Liver (tissue), 3 donors: ENCODE measurements around the gene C10orf105.

Experiments
- JUND ChIP-seq, 2 donors: IDR thresholded peaks; 2 replicates each; pipeline ENCODE4 v1.6.1; 2016; ENCODE audit warnings: antibody characterized with exemption in 2 of 2
- RAD21 ChIP-seq, 2 donors: IDR thresholded peaks; 2 replicates each; pipeline ENCODE4 v1.6.1; 2016; ENCODE audit warnings: antibody characterized with exemption in 2 of 2, mild to moderate bottlenecking in 2 of 2
- TAF1 ChIP-seq: conservative IDR thresholded peaks from 2 replicates; pipeline ENCODE4 v1.6.1; 2016; ENCODE audit warnings: antibody characterized with exemption, mild to moderate bottlenecking
- TF ChIP-seq, protein P1 (sequence below): fragments of 150-350 bp; IDR thresholded peaks from 2 replicates; pipeline ENCODE4 v1.5.1; 2017; ENCODE audit warnings: improper control_type of control experiment, low read depth, low read length; ENCODE audit not compliant: missing input control
- TF ChIP-seq, protein P2 (sequence below): IDR thresholded peaks from 2 replicates; pipeline ENCODE4 v1.6.1; 2016; ENCODE audit warnings: antibody characterized with exemption, mild to moderate bottlenecking
- donor health status: healthy.
- donor health status: healthy.

DNA sequence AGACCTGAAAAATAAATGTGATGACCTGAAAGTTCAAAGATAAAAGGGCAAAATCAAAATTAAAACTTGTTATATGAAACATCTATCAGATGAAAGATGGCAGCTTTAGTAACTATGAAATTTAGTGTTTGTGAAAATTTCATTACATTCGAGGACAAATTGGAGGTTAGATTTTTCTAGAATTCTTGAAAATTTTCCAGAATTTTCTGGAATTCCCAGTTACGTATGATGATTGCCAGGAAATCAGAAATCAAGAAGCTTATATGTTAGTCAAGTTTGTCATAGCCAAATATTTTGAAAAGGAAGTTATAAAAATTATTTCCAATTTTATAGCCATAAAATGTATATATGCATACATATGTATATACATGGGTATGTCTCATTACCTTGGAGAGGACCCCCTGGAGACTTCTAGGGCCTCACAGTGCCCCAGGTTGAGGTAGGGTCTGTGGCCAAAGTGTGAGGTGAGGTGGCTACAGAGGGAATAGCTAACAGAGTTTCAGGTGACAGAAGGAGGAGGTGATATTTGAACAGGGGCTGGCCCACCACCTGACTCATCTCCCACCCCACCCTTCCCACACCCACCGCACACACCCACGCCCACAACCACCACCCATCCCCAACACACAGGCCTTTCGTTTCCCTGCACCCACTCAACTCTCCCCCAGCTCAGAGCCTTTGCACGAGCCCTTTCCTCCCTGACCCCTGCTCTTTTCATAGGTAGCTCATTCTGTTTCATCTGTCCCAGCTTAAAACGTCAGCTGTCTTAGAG is 21.5 kb downstream of the C10orf105 start:
- TF ChIP-seq, protein P1, sequence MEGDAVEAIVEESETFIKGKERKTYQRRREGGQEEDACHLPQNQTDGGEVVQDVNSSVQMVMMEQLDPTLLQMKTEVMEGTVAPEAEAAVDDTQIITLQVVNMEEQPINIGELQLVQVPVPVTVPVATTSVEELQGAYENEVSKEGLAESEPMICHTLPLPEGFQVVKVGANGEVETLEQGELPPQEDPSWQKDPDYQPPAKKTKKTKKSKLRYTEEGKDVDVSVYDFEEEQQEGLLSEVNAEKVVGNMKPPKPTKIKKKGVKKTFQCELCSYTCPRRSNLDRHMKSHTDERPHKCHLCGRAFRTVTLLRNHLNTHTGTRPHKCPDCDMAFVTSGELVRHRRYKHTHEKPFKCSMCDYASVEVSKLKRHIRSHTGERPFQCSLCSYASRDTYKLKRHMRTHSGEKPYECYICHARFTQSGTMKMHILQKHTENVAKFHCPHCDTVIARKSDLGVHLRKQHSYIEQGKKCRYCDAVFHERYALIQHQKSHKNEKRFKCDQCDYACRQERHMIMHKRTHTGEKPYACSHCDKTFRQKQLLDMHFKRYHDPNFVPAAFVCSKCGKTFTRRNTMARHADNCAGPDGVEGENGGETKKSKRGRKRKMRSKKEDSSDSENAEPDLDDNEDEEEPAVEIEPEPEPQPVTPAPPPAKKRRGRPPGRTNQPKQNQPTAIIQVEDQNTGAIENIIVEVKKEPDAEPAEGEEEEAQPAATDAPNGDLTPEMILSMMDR = no peak
- no peak for TF ChIP-seq JUND (IDR thresholded peaks at IDR 0.05)
- TF ChIP-seq TAF1 = no peak
- no peak for TF ChIP-seq RAD21 (IDR thresholded peaks at IDR 0.05)
- TF ChIP-seq, protein P2, sequence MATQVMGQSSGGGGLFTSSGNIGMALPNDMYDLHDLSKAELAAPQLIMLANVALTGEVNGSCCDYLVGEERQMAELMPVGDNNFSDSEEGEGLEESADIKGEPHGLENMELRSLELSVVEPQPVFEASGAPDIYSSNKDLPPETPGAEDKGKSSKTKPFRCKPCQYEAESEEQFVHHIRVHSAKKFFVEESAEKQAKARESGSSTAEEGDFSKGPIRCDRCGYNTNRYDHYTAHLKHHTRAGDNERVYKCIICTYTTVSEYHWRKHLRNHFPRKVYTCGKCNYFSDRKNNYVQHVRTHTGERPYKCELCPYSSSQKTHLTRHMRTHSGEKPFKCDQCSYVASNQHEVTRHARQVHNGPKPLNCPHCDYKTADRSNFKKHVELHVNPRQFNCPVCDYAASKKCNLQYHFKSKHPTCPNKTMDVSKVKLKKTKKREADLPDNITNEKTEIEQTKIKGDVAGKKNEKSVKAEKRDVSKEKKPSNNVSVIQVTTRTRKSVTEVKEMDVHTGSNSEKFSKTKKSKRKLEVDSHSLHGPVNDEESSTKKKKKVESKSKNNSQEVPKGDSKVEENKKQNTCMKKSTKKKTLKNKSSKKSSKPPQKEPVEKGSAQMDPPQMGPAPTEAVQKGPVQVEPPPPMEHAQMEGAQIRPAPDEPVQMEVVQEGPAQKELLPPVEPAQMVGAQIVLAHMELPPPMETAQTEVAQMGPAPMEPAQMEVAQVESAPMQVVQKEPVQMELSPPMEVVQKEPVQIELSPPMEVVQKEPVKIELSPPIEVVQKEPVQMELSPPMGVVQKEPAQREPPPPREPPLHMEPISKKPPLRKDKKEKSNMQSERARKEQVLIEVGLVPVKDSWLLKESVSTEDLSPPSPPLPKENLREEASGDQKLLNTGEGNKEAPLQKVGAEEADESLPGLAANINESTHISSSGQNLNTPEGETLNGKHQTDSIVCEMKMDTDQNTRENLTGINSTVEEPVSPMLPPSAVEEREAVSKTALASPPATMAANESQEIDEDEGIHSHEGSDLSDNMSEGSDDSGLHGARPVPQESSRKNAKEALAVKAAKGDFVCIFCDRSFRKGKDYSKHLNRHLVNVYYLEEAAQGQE = no peak
